Adrenal gland (tissue), 12 donors: ENCODE data around the gene ARL6IP4. TPM values are rescaled to one million over a fixed set of nuclear protein-coding genes. Genes with fewer than 3 reads are reported as not detected.
"Not testable (repeated sequence)": the region's sequence is repeated elsewhere in the genome, so short reads cannot be mapped to it uniquely, and the experiment has no call there.

Experiments used
- DNase-seq, 7 donors: peaks; one replicate each; pipeline ENCODE4 v3.0.0-alpha.2; 2019 to 2020
- H3K27ac ChIP-seq, 5 donors: fragments of 200-600 bp; sonication (generic) in 4 of 5; 1 replicate in 3 of 5; 2 replicates in 2 of 5; pipeline versions ENCODE4 v1.5.1 to v1.8.0; 2016 to 2020; ENCODE audit warnings: mild to moderate bottlenecking in 1 of 5
- H3K27me3 ChIP-seq: fragments of 200-600 bp; 2 replicates; pipeline ENCODE4 v1.8.0; 2021
- H3K36me3 ChIP-seq, 2 donors: fragments of 200-600 bp; replicated peaks in 1 of 2; 1 replicate in 1 of 2; 2 replicates in 1 of 2; pipeline versions ENCODE4 v1.5.1 to v1.8.0; 2018 to 2022
- H3K4me1 ChIP-seq, 2 donors: fragments of 200-600 bp; replicated peaks in 1 of 2; 1 replicate in 1 of 2; 2 replicates in 1 of 2; pipeline versions ENCODE4 v1.5.1 to v1.8.0; 2018 to 2021
- H3K4me3 ChIP-seq, 4 donors: fragments of 200-600 bp; sonication (generic) in 3 of 4; one replicate each; pipeline ENCODE4 v1.5.1; 2016 to 2018
- H3K9me3 ChIP-seq, 3 donors: fragments of 200-600 bp; sonication (generic) in 1 of 3; replicated peaks in 1 of 3; 1 replicate in 2 of 3; 2 replicates in 1 of 3; pipeline versions ENCODE4 v1.5.1 to v1.8.0; 2016 to 2021
- POLR2A ChIP-seq, 2 donors: fragments of 450-650 bp; IDR thresholded peaks; one replicate each; pipeline ENCODE4 v1.6.1; 2017; ENCODE audit warnings: antibody characterized with exemption in 2 of 2, mild to moderate bottlenecking in 2 of 2, moderate library complexity in 1 of 2
- WGBS, 4 donors: extraction: QIAGEN DNeasy Blood & Tissue Kit in 2 of 4; methylation state at CpG; one replicate each; pipeline versions ENCODE4 v1.1.5 to v1.1.7; 2013 to 2017; 5-methylcytosine and 5-hydroxymethylcytosine counted together
- intact Hi-C, 2 donors: fragments of 100-400 bp; cut with DNase I; formaldehyde crosslinking; loops; one replicate each; pipeline versions ENCODE4 v1.14.1 to v1.15.0; 2022 to 2023
- polyA plus RNA-seq, 3 donors: library from polyadenylated mRNA; stranded (reverse); fragments of 200-250 nt in 2 of 3; fragments of 350-450 nt in 1 of 3; fragmentation: Illumina TruSeq in 1 of 3; extraction: RNeasy Lipid Tissue Mini Kit (QIAGEN cat#74804) in 1 of 3; gene quantifications; one replicate each; pipeline ENCODE4 v1.2.3, GENCODE V29; 2013 to 2014
- total RNA-seq, 9 donors: library from RNA; depleted of rRNA in 4 of 9; stranded (reverse); fragments of >200 nt in 4 of 9; fragments of 120-200 nt in 1 of 9; fragmentation: NEBNext Ultra II Directional in 1 of 9; extraction: Animal tissue kit (Norgen Biotek cat#: 25700) in 1 of 9; gene quantifications; one replicate each; pipeline versions ENCODE4 v1.1.0 to v1.2.4, GENCODE V29; 2013 to 2023
- TF ChIP-seq, protein P1 (sequence below), 6 experiments: fragments of 450-650 bp in 4 of 6; fragments of 200-600 bp in 2 of 6; sonication (generic) in 1 of 6; IDR thresholded peaks; 1 replicate in 5 of 6; 2 replicates in 1 of 6; pipeline versions ENCODE4 v1.5.1 to v1.8.0; 2016 to 2021; ENCODE audit warnings: antibody characterized with exemption in 6 of 6, mild to moderate bottlenecking in 2 of 6, moderate library complexity in 1 of 6
- donor health status: healthy with polysubstance abuse.
- donor health status: Bipolar disorder and iron deficiency.
- donor health status: DM: yes; HTN: yes; CAD: no.
- donor health status: DM: no; HTN: no; CAD: no.
- donor health status: DM: no; HTN: no; CAD: no.
- donor health status: DM: yes; HTN: yes; CAD: no.

Gene ARL6IP4
- total and polyA plus RNA-seq, 12 donors = 192 to 709 (median 296) TPM

DNA sequence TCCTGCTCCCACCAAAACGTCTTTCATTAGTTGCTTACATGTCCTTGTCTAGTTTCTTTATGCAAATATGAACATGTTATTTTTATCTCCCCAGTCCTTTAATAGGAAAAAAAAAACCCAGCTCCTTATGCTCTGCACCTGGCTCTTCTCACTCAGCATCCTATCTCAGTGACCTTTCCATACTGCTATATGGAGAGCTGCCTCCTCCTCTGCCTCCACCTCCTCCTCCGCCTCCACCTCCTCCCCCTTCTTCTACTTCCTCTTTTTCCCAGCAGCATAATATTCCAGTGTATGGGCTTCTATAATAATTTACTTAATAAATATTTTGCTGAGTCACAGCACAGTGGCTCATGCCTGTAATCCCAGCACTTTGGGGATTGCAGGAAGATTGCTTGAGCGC lies 45.8 kb upstream of the ARL6IP4 start:
- intact Hi-C loops = no loop called here
- Histone ChIP-seq H3K27ac (no peak overlapping the region), H3K27me3 (no peaks in the 10 kb centered on the region), H3K9me3 (no peaks in the 10 kb centered on the region), H3K36me3 (no peaks in the 10 kb centered on the region), H3K4me1 (no peaks in the 10 kb centered on the region), H3K4me3 (no peak overlapping the region)
- no peak for DNase-seq
- WGBS, 4 donors = 74 to 80% (median 77%) methylated on average over 3 of the region's 3 CpGs
- TF ChIP-seq POLR2A (IDR thresholded peaks at IDR 0.05) = no peak
- TF ChIP-seq, protein P1, sequence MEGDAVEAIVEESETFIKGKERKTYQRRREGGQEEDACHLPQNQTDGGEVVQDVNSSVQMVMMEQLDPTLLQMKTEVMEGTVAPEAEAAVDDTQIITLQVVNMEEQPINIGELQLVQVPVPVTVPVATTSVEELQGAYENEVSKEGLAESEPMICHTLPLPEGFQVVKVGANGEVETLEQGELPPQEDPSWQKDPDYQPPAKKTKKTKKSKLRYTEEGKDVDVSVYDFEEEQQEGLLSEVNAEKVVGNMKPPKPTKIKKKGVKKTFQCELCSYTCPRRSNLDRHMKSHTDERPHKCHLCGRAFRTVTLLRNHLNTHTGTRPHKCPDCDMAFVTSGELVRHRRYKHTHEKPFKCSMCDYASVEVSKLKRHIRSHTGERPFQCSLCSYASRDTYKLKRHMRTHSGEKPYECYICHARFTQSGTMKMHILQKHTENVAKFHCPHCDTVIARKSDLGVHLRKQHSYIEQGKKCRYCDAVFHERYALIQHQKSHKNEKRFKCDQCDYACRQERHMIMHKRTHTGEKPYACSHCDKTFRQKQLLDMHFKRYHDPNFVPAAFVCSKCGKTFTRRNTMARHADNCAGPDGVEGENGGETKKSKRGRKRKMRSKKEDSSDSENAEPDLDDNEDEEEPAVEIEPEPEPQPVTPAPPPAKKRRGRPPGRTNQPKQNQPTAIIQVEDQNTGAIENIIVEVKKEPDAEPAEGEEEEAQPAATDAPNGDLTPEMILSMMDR (IDR thresholded peaks at IDR 0.05) = no peak

GRCh38 chr12:122935318-122935717 lies 45.2 kb upstream of the ARL6IP4 start:
- Histone ChIP-seq H3K27ac (no peak overlapping the region), H3K27me3 (no peaks in the 10 kb centered on the region), H3K36me3 (no peaks in the 10 kb centered on the region), H3K9me3 (no peaks in the 10 kb centered on the region), H3K4me3 (no peak overlapping the region), H3K4me1 (no peaks in the 10 kb centered on the region)
- DNase-seq = no peak
- WGBS, 4 donors = 86 to 94% (median 92%) methylated on average over 8 of the region's 8 CpGs
- TF ChIP-seq, protein P1 (IDR thresholded peaks at IDR 0.05) = no peak
- TF ChIP-seq POLR2A (IDR thresholded peaks at IDR 0.05) = no peak
- intact Hi-C loops = no loop called here

GRCh38 chr12:122937622-122938091 lies 42.8 kb upstream of the ARL6IP4 start:
- no peak overlapping the region for H3K27ac ChIP-seq
- no peaks in the 10 kb centered on the region for H3K9me3 ChIP-seq
- H3K36me3 ChIP-seq = no peaks in the 10 kb centered on the region
- 52 to 65% (median 63%) methylated on average over 3 of the region's 3 CpGs for WGBS, 4 donors
- TF ChIP-seq, protein P1 (IDR thresholded peaks at IDR 0.05) = no peak
- no peak for TF ChIP-seq POLR2A (IDR thresholded peaks at IDR 0.05)
- no peaks in the 10 kb centered on the region for H3K27me3 ChIP-seq
- H3K4me3 ChIP-seq = no peak overlapping the region
- intact Hi-C loops = no loop called here
- DNase-seq = peak in 1 of 7 donors; percentile 53
- no peaks in the 10 kb centered on the region for H3K4me1 ChIP-seq

- H3K27me3 ChIP-seq = no peaks in the 10 kb centered on the region
- intact Hi-C loops = no loop called here
- H3K4me3 ChIP-seq = no peak overlapping the region
- H3K27ac ChIP-seq = no peak overlapping the region
- WGBS, 4 donors = 85 to 95% (median 93%) methylated on average over 4 of the region's 4 CpGs
- peaks cover 0 to 3% of the 10 kb centered on the region in 2 donors for H3K4me1 ChIP-seq
- no peaks in the 10 kb centered on the region for H3K9me3 ChIP-seq
- no peak for TF ChIP-seq POLR2A (IDR thresholded peaks at IDR 0.05)
- TF ChIP-seq, protein P1 (IDR thresholded peaks at IDR 0.05) = no peak
- no peak for DNase-seq
- H3K36me3 ChIP-seq = no peaks in the 10 kb centered on the region
Measured at GRCh38 chr12:122939125-122939524, 41.4 kb upstream of the ARL6IP4 start.

GRCh38 chr12:122941351-122941750 lies 39.1 kb upstream of the ARL6IP4 start:
- not testable (repeated sequence) for DNase-seq, H3K27ac ChIP-seq, H3K27me3 ChIP-seq, H3K9me3 ChIP-seq, H3K36me3 ChIP-seq, H3K4me3 ChIP-seq
- 79 to 87% (median 82%) methylated on average over 5 of the region's 5 CpGs for WGBS, 4 donors
- H3K4me1 ChIP-seq = peaks cover 12 to 15% of the 10 kb centered on the region in 2 donors
- intact Hi-C loops = loop anchor here in 1 of 2 donors (10.0 kb wide), 1 partner anchor 147 kb away; no protein-coding TSS in a partner anchor
